Measurements from ENCODE around the gene RHBDL2. TPM values are rescaled to one million over a fixed set of nuclear protein-coding genes. Genes with fewer than 3 reads are reported as not detected.

Gene RHBDL2
- total and polyA plus RNA-seq, 9 of the 15 experiments (the other 6 are each of a cell fraction or from before 2014, with no cell fraction given) = not detected

- TF ChIP-seq MYC (IDR thresholded peaks at IDR 0.05; ENCODE audit: low read depth, low read length) (peak; percentile 58; the same call in 1 of the 2 replicates), MYC (CRISPR knock-in tag; IDR thresholded peaks at IDR 0.05; ENCODE audit: borderline replicate concordance, low read depth) (no peak), ATF1 (CRISPR knock-in tag; IDR thresholded peaks at IDR 0.05) (no peak), ATF1 (tag; IDR thresholded peaks at IDR 0.05) (peak; percentile 67), KLF10 (CRISPR knock-in tag; IDR thresholded peaks at IDR 0.05) (no peak), ZNF212 (CRISPR knock-in tag; IDR thresholded peaks at IDR 0.05) (no peak), TEAD4 (IDR thresholded peaks at IDR 0.05; ENCODE audit: low read length) (peak; percentile 99), TEAD4 (CRISPR knock-in tag; IDR thresholded peaks at IDR 0.05; ENCODE audit: borderline replicate concordance) (no peak), MLLT1 (IDR thresholded peaks at IDR 0.05) (no peak), CHCHD3 (CRISPR knock-in tag; IDR thresholded peaks at IDR 0.05) (no peak), CHD1 (IDR thresholded peaks at IDR 0.05; ENCODE audit: low read length) (no peak), RREB1 (CRISPR knock-in tag; IDR thresholded peaks at IDR 0.05) (no peak), MIER1 (IDR thresholded peaks at IDR 0.05; ENCODE audit: low read depth) (no peak), SMAD4 (CRISPR knock-in tag; conservative IDR thresholded peaks at IDR 0.05) (peak; percentile 74), HBP1 (CRISPR knock-in tag; IDR thresholded peaks at IDR 0.05) (no peak), GTF2E2 (tag; IDR thresholded peaks at IDR 0.05) (no peak), HNRNPK (IDR thresholded peaks at IDR 0.05; ENCODE audit: low read depth, low read length, poor library complexity, severe bottlenecking) (no peak), ZBTB5 (IDR thresholded peaks at IDR 0.05) (no peak), FOXK1 (CRISPR knock-in tag; IDR thresholded peaks at IDR 0.05; ENCODE audit: borderline replicate concordance) (no peak)
These were observed 26.2 kb downstream of the RHBDL2 start (continued) for GRCh38 chr1:38915352-38915948.

Measured in K562 (cell line).